ENCODE data around the gene SERPINA1. TPM values are rescaled to one million over a fixed set of nuclear protein-coding genes. Genes with fewer than 3 reads are reported as not detected.

Gene SERPINA1
- total RNA-seq, 4 donors from 2014 or later, result 102 to 1,757 (median 637) TPM

DNA sequence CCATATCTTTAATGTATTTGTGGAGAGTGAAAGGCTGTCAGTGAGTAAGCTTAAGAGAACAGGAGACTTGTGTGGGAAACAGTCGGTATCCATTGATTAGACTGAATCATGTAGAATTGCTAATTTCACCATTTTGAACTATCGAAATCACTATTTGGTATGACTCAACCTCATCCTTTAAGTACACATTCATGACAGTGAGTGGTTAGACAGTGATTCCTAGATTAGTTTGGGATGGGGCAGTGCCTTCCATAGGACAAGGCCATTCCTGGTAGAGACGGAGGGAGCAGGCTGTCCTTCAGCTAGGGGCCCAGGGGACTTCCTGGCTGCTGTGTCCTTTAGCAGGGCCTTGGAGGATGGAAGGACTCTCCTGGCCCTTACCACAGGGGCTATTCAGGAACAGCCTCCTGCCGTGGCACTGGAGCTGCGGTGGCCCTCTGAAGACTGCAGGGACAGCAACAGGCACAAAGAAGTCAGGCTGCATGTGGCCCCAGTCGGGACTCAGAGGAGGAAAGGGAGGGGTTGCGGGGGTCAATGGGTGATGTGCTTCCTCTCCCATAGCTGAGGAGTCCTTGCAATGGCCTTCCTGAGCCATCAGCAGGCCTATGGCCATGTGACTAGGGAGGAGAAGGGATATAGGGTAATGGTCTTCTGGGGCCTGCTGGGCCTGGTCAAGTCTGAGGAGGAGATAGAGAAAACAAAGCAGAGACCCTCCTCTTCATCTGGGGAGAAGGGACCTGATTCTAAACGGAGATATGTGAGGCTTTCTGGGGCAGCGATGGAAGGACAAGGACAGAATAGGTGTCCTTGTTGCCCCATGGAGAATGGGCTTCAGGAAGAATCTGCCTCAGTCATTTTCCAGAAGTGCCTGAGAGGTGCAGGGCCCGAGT is 11.2 kb downstream of the SERPINA1 start:
- TF ChIP-seq POLR2A (IDR thresholded peaks at IDR 0.05), result no peak
- TF ChIP-seq, protein P1, sequence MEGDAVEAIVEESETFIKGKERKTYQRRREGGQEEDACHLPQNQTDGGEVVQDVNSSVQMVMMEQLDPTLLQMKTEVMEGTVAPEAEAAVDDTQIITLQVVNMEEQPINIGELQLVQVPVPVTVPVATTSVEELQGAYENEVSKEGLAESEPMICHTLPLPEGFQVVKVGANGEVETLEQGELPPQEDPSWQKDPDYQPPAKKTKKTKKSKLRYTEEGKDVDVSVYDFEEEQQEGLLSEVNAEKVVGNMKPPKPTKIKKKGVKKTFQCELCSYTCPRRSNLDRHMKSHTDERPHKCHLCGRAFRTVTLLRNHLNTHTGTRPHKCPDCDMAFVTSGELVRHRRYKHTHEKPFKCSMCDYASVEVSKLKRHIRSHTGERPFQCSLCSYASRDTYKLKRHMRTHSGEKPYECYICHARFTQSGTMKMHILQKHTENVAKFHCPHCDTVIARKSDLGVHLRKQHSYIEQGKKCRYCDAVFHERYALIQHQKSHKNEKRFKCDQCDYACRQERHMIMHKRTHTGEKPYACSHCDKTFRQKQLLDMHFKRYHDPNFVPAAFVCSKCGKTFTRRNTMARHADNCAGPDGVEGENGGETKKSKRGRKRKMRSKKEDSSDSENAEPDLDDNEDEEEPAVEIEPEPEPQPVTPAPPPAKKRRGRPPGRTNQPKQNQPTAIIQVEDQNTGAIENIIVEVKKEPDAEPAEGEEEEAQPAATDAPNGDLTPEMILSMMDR (IDR thresholded peaks at IDR 0.05), result no peak

DNA sequence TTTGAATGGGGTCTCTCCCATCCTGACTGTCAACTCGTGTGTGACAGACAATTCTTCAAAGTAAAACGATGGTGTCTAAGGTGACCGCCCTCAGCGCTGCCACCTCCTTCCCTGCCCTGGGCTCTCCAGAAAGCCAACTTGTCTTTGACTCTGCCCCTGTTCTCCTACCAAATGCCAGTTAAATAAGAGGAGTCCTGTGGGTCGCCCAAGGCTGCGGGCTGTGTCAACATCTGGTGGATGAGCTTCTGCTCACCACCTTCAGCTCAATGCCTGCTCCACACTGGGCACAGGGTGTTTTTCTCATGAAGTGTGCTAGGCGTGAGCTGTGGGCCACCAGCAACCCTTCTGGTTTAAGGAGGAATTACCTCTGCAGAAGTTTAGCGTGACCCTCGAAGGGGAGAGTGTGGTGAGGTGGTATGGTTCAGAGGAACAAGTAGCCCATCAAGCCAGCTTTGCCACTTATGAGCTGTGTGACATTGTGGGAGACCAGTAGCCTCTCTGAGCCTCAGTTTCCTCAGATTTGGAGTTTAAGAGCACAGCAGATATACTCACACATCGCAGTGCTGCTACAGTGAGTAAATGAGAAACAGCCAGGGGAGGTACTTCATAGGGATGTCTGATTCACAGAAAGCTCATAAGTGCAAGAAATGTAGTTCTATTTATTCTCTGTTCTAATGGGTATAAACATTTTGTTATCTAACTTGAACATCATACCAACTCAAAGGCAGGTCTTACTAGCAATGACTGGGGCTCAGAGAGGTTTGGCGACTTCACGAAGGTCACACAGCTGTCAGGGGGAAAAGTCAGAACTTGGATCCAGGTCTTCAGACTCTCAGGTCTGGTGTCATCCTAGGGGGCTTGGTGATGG is 12.1 kb downstream of the SERPINA1 start:
- no peak overlapping the region for H3K27ac ChIP-seq
- H3K27me3 ChIP-seq, result no peaks in the 10 kb centered on the region
- no peak overlapping the region for H3K4me3 ChIP-seq
- H3K36me3 ChIP-seq, result no peaks in the 10 kb centered on the region
- no peak for TF ChIP-seq POLR2A (IDR thresholded peaks at IDR 0.05)
- no peaks in the 10 kb centered on the region for H3K9me3 ChIP-seq
- H3K4me1 ChIP-seq, result no peaks in the 10 kb centered on the region
- DNase-seq, result no peak

More for the DNA sequence above, 11.2 kb downstream of the SERPINA1 start:
- Histone ChIP-seq H3K36me3 (no peaks in the 10 kb centered on the region), H3K9me3 (no peaks in the 10 kb centered on the region), H3K4me3 (no peak overlapping the region), H3K27me3 (no peaks in the 10 kb centered on the region), H3K4me1 (no peaks in the 10 kb centered on the region), H3K27ac (no peak overlapping the region)
- no peak for DNase-seq

DNA sequence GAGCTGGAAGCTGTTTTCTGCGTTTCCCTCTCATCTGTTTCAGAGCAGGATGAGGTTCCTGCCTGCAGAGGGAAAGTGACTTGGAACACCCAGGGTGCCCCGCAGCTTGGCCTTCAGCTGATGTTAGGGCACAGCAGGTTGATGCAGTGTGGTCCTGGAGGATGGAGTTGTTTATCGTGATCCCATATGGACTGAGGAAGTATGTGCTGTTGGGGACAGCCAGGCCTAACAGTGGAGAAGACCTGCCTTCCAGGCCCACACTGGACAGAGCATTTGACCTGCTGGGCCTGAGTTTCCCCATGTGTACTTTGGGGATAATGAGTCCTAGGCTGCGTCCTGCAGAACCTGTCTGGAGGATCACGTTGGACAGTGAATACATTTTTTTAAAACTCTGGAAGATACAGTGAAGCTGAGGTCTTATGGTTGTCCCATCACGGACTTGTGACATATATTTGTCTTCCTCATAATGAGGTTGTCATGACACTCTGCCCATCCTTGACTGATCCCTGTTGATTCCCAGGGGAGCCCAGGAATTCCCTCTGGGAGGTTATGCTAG is 12.8 kb downstream of the SERPINA1 start:
- no peak for DNase-seq
- no peaks in the 10 kb centered on the region for H3K4me1 ChIP-seq
- H3K4me3 ChIP-seq, result no peak overlapping the region
- TF ChIP-seq, protein P1 (IDR thresholded peaks at IDR 0.05), result no peak
- no peak for TF ChIP-seq POLR2A (IDR thresholded peaks at IDR 0.05)
- no peaks in the 10 kb centered on the region for H3K27me3 ChIP-seq
- no peak overlapping the region for H3K27ac ChIP-seq
- H3K36me3 ChIP-seq, result no peaks in the 10 kb centered on the region
- H3K9me3 ChIP-seq, result no peaks in the 10 kb centered on the region

DNA sequence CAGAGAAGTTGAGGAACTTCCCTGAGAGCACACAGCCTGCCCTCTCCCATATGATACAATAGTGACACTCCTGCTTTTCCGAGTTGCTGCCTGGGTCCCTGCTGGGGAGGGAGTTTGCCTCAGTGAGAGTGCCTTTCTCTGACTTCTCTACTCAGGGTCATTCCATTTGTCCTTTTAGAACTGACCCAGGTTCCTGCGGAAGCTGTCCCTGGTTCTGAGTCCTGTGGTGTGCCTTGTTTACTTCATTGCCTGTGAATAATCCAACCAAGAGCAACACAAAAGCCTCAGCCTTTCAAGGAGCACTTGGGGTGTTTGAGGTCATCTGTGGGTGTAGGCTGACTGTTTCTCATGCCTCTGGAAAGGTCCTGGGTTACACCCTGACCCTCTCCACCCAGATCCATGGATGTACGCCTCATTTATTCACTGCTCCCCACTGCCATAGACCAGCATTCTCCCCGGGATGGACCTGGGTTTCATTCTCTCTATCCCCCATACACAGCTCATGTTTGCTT is 13.6 kb downstream of the SERPINA1 start:
- no peaks in the 10 kb centered on the region for H3K36me3 ChIP-seq
- no peaks in the 10 kb centered on the region for H3K9me3 ChIP-seq
- no peak overlapping the region for H3K4me3 ChIP-seq
- no peak overlapping the region for H3K27ac ChIP-seq
- no peaks in the 10 kb centered on the region for H3K4me1 ChIP-seq
- DNase-seq, result no peak
- no peaks in the 10 kb centered on the region for H3K27me3 ChIP-seq
- no peak for TF ChIP-seq POLR2A (IDR thresholded peaks at IDR 0.05)
- TF ChIP-seq, protein P1 (IDR thresholded peaks at IDR 0.05), result no peak

DNA sequence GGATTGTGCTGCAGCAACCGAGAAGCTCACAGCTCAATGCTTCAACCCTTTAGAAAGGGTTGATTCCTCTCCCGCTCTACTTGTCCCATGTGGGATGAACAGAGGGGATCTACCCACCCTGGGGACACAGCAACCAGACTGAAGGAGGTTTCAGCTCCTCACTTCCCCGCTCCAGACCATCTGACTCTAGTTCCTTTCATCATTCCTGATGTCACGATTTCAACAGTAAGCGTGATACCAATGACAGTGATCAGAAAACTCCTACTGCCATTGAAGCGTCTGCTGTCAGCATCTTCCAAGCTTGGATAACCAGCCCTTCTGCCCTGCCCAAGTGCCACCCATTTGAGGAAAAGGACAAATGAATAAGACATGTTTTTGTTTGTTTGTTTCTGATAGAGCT is 14.3 kb downstream of the SERPINA1 start:
- Histone ChIP-seq H3K9me3 (no peaks in the 10 kb centered on the region), H3K4me1 (no peaks in the 10 kb centered on the region), H3K27ac (no peak overlapping the region), H3K36me3 (no peaks in the 10 kb centered on the region), H3K27me3 (no peaks in the 10 kb centered on the region), H3K4me3 (no peak overlapping the region)
- DNase-seq, result no peak
- TF ChIP-seq, protein P1 (IDR thresholded peaks at IDR 0.05), result no peak
- no peak for TF ChIP-seq POLR2A (IDR thresholded peaks at IDR 0.05)

Measured in Peyer's patch (tissue), 4 donors.